Globus pallidus (tissue), 1 donor: Measurements from ENCODE around the gene ALOXE3.

Experiments
- DNase-seq: peaks from one replicate; pipeline ENCODE4 v3.0.0-alpha.2; 2015; ENCODE audit warnings: low spot score

Gene ALOXE3

DNA sequence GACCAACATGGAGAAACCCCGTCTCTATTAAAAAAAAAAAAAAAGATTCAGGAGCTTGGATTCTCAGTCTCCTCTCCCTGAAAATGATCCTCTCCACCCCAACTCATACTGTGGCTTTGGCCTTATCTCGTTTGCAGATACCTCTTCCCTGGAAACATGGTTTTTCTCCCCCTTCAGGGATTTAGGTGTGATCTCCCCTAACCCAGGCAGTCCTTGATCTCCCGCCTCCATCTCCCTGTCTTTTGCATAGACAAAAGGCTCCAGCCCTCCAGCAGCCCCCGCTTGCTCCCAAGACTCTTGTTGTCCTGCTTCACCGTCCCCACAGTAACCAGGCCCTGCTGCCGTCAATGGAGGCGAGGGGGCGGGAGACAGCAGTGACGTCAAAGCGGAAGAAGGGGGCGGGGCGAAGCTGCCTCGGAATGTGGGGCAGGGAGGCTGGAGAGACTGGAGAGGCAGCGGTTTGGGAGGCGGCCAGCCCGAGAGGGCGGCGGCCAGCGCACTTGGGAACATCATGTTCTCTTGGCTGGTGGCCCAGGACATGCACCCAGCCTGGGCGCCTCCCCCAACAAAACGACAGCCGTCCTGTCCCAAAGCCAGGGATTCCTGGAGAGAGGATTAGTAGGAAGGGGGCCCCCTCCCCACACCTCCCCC is 35.8 kb upstream of the ALOXE3 start:
- peak; percentile 95 for DNase-seq

DNA sequence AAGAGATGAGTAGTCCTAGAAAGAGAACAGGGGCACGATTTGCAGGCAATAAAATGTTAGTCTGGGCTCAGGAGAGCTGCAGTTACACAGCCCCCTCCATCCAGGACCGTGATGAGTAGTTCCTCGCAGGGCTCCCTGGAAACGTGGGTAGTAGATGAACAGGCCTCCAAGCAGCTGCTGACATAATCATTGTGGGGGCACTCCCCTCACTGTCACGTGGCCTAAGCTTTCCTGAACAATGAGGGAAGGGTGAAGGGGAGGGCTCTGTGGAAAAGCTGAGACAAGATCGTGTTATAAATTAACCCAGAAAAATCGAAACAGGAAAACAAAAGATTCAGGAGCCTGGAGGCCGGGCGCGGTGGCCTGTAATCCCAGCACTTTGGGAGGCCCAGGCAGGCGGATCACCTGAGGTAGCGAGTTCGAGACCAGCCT is 35.2 kb upstream of the ALOXE3 start:
- peak; percentile 78 for DNase-seq

GRCh38 chr17:8153031-8153451 is 34.7 kb upstream of the ALOXE3 start:
- no peak for DNase-seq

GRCh38 chr17:8152112-8152775 is 33.9 kb upstream of the ALOXE3 start, which contains the start of gene PER1:
Gene PER1, minus strand, starts transcription at chr17:8152404. Its CDS starts 1,698 bp downstream, at chr17:8150706.
- peak; percentile 91 for DNase-seq

GRCh38 chr17:8151641-8152111 is 33.4 kb upstream of the ALOXE3 start:
- DNase-seq: peak; percentile 69

DNA sequence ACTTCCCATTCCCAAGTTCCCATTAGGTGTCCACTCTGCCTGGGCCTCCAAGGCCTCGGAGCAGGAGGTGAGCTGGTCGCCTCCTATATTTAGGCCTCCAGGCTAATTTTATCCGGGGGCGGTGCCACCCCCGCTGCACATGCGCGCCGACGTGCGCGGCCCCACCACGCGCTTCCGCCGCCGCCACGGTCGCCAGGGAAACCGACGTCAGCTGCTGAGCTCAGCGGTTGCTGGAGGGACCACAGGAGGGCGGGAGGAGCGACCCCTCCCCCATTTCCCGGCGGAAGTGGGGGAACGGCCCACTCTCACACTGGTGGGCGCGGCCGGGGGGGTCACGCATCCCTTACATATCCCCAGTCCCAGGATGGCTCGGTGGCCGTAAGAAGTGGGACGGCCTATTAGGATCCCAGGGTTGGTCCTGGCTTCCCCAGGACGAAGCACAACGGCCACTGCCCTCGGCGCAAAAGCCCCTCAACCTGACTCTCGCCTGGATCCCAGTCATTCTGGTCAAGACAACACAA is 32.9 kb upstream of the ALOXE3 start:
- DNase-seq: peak; percentile 82

DNA sequence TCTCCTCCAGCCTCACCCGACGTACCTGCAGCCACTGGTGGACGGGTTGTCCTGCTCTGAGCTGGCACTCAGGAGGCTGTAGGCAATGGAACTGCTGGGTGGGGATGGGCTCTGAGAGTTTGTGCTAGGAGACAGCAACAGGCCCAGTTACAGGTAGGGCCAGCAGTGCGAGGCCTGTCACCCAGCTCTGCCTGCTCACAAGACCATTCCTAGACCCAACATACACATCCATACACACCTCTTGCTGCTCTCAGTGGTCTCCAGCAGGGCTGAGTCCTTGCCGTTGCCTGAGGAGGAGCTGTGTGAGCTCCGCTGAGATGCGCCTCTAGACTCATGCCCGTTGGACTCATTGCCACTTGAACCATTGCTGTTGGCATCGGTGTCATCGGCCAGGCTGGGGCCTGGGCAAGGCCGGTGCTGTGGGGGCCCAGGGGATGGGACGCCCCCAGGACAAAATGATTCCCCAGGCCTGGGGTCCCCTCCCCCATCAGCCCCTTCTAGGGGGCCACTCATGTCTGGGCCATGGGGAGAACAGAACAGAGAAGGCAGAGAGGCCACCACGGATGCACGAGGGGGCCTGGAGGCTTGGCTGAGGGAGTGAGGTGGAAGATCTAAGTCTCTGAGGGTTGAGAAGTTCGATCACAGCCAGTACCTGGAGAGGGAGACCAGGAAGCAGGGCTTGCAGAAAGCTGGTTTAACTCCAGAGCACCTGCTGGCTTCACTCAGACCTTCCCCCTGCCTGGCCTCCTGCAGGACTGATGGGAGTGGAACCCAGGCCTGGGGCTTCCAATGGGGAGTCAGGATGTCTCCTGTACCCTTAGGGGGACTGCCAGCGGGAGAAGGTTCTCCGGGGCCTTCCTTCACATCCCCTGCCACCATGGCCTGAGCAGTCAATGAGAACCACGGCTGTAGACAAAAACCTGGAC is 32.1 kb upstream of the ALOXE3 start:
- no peak for DNase-seq

DNA sequence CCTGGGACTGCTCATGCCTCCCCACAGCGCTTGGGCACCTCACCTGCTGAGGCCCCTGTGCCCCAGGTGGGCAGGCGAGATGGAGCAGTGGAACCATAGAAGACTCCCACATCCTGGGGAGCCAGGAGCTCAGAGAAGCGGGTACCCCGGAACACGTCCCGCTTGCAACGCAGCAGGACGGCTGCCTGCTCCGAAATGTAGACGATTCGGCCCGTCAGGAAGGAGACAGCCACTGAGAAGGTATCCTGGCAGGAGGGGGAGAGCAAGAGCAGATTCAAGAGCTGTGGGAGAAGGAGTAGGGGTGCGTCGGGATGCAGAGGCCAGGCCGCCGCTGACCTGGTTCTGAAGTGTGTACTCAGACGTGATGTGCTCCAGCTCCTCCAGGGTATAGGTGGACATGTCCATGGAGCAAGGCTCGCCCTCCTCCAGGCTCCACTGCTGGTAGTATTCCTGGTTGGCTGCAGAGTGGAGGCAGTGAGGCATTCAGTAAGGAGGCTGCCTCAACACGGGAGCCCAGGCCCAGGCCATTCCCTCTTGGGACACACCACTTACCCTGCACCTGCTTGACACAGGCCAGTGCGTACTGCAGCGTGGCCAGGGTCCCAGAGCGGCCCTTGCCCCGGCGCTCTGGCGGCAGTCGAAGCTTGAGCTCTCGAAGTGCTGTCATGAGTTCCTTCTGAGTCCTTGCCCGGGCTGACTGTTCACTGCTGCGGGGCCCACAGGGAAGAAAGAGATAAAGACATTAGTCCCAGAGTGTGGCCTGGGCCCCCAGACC is 31.3 kb upstream of the ALOXE3 start:
- DNase-seq: no peak

DNA sequence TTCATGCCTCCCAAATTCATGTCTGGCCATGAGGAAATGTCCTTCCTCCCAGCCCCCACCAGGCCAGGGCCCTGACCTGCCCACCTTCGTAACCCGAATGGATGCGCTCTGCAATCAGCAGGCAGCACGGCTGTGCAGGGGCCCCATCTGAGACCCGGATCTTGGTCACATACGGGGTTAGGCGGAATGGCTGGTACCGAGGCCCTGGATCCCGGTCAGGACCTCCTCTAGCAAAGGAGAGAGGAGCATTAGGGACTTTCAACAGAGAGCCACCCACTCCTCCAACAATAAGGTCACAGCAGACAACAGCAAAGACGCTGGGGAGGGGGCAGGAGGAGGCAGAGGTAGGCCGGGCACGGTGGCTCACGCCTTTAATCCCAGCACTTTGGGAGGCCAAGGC is 30.2 kb upstream of the ALOXE3 start:
- no peak for DNase-seq

DNA sequence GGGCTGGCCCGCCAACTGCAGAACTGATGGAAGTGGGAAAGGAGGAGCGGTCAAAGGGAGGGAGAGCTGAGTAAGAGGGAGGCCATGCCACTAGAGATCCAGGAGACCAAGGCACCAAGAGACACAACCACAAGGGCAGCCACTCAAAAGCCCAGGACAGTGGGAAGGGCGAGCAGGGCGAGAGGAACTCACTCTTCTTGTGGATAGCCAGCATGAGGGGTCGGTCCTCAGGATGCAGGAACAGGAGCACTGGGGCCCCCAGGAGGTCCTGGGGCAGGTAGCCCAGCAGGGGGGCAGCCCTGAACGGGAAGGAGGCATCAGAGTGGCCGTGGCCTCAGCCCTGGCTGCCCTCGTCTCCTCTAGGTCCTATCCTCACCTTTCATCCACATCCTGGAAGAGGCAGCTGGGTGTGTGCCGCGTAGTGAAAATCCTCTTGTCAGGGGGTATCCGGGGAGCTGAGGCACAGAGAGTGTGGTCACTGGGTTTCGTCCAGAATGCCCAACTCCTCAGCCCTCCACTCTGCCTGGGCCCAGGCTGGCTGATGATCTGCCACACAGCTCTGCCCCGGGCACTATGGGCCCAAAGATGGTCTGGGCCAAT is 29.6 kb upstream of the ALOXE3 start:
- DNase-seq: no peak

DNA sequence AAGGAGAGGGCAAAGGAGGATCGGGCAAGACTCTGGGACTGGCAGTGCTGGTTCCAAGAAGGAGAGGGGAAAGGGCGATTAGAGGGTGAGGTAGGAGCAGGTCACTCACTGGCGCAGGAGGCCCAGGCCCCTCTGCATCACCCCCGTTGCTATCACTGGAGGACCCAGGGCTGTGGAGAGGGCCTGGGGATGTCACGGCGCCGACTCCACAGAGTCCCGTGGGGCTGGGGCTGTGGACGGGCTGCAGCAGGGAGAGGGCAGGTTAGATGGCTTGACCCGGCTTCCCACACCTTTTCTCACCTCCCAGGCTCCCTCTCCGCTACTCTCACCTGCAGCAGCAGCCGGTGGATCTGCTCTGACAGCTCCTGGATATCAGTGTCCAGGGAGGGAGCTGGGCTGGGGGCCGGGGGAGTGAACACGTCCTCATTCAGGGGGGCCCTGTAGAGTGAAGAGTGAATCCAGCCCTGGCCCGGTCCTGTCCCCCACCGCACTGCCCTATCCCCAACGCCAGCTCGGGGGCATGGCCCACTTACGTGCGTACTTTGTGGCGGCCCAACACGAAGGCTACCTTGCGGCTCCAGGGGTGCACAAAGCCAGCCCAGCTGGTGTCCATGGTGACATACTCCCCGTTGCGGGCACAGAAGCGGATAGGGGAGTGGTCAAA is 29.0 kb upstream of the ALOXE3 start:
- DNase-seq: no peak

DNA sequence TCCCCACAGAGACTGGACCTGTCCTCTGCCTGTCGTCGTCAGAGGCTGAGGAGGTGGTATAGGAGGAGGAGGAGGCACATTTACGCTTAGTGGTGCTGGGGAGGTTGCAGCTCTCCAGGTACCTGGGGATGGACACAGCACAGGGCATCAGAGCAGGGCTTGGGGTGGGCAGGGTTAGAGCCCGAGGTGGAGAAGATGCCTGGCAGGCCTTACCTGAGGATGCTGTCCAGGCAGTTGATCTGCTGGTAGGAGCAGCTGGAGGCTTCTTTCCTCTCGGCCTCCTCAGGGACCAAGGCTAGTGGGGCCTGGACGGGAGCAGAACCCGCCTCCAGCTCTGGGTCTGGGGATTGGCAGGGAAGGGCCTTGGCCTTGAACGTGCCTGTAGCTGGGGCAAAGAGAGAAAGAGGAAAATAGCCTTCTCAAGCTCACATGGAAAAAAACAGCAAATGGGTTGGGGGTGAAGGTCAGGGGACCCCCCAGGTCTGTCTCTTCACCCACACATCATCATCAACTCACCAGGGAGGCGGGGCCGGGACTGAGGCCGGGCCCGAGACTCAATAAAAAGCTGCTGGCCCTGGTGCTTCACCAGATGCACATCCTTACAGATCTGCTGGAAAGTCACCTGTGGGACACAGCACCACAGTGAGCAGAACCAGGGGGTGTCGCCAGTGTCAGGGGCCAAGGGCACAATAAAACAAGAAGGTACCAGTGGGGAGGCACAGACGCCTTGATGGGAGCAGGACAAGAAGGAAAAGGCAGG is 28.2 kb upstream of the ALOXE3 start:
- no peak for DNase-seq

DNA sequence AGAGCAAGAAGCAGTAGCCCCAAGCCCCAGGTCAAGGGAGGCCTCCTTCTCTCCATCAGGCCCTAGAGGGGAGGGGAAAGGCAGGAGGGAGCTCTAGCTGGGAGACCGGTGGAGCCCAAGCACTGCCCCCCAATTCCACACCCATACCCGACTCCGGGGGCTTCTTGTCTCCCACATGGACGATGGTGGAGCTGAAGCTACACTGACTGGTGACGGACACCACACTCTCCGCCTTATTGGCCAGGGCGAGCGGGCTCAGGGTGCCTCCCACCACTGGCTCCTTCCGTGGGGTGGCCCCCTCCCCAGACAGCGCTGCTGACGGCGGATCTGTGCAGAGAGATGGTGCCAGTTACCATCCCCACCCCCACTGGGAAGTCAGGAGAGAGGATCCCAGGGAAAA is 27.5 kb upstream of the ALOXE3 start:
- no peak for DNase-seq

DNA sequence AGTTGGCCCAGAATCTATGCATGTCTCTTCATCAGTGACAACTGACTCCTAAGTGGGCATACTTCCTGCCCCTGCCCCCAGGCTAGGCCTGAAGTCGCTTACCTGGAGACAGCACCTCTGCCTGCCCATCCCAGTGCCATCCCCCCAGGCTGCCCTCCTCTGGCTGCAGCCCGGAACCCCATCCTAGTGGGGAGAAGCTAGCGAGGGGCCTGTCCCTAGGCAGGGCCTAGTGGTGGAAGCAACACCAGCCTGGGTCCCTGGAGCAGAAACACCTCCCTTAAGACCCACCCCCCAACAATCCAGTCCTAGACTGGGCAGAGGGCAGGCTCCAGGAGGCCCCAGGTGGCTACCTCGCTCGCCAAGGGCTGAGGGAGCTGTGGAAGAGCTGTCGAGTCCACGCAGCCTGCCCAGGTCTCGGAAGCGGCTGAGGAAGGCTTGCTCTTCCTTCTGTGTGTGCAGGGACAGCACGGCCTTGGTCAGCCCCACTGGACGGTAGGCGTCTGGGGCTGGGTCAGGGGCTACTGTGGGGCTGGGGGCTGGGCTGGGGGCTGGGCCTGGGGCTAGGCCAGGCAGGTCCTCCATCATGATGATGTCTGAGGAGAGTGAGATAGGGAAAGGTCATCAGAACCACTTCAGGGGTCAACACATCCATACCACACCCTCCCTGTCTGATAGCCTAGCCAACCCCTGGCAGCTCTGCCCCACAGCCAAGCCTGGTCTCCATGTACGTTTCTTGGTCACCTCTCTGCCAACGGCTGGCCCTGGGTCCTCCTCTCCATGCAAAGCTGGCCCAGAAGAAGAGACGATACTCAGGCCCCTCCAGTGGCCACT is 26.3 kb upstream of the ALOXE3 start:
- no peak for DNase-seq

DNA sequence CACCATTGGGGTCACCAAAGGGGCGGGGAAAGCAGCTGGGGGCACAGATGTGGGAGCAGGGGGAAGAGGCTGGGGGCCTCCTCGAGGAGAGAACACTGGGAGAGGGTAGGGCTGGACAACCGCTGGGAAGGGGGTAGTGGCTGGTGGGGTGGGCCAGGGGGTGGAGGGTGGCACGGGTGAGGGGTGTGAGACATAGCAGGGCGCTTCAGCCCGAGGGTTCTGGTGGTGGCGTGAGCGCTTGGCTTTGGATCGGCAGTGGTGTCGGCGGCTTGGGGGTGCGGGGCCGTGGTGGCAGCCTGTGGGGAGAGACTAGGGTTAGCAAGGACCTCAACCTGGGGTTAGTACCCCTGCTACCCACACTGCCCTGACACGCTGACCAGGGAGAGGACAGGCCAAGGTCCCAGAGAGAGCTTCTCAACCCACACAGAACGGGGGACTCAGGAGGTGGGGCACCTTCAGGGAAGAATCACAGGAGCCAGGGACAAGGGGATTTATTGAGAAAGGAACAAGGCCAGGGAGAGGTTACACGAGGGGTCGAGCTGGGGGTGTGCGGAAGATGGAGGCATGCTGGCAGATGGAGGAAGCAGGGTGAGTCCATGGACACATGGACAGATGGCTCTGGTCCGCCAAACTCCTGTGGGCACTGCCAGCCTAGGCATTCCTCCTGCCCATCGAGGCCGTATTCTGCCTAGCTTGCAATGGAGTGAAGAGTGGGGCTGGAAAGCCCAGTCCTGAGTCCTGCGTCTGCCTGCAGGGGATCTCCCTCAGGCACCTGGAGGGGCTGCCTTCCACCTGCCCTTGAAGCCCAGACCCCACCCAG is 25.5 kb upstream of the ALOXE3 start:
- no peak for DNase-seq

DNA sequence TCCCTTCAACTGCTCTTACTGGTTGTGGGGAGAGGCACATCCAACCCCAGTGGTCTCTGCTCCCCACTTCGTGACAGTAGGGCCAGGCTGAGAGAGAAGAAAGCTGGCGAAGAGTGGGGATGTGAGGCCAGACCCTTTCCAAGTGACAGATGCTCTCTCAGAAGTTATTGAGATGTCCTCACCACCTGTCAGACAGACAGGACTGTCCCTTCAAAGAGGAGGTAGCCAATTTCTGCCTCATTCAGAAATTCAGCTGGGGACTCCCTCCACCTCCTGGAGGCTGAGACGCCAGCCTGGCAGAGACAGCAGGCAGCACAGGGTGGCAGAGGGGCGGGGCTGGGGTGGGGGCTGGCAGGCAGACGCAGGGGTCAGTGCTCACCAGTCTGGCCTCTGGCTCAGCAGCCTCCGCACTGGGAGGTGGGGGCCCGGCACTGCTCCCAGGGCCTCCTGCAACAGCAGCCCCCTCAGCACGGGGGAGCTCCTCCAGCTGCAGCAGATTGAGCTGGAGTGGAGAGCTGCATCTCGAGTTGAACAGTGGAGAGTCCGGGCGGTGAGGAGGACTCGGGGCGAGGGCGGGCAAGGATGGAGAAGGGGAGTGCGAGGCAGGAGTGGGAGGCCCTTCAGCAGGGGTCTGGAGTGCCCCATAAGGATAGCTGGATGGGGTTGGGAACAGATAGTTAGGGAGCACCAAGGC is 24.7 kb upstream of the ALOXE3 start:
- no peak for DNase-seq

DNA sequence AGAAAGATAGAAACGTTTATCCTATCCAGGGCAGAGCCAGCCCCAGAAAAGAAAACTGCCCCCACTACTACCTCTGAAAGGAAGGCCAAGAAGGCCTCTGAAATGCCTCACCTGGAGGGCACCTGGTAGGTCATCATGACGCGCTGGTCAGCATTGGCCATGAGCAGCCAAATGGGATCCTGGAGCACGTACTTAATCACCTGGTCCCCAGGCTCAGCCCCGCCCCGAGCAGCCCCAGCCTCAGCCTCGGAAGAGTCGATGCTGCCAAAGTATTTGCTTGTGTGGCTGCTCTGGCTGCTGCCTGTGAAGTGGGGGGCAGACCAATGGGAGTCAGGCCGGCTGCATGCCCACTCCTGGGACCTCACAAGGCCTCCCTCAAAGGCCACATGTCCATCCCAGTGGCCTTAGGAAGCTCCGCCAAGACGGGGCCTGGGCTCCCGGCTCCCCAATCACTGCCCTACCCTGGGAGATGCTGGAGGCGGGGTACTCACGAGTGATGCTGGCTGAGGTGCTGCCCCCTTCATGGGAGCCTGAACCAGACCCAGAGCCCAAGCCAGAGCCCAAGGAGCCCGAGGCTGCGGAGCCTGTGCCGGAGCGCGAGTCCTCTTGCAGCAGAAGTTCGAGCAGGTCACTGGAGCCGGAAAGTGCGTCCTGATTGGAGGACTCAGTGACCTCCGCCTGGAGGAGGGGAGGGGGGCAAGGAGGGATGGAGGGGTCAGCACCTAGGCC is 24.0 kb upstream of the ALOXE3 start:
- no peak for DNase-seq
